ENCODE results near the gene FBN2.

The FBN2 gene

GRCh38 chr5:128498844-128499455, 39.1 kb downstream of the FBN2 start:
- no peak overlapping the region for H3K9ac ChIP-seq (ENCODE audit: low read depth, low read length)
- H3K4me3 ChIP-seq (ENCODE audit: low read length): no peak overlapping the region; the same call in 1 of the 2 replicates
- 0 out of 2 replicates have a peak, but pooled peaks cover 3% of the 10 kb centered on the region for H3K36me3 ChIP-seq (ENCODE audit: insufficient read depth, low read depth, low read length)
- peaks cover 11% of the 10 kb centered on the region; the same call in 1 of the 2 replicates for H3K9me3 ChIP-seq (ENCODE audit: insufficient read depth, low read depth, low read length)
- H3K4me1 ChIP-seq (ENCODE audit: insufficient read depth, low read length): peaks cover 20% of the 10 kb centered on the region; the same call in 1 of the 2 replicates
- no peak overlapping the region for H3K27ac ChIP-seq (ENCODE audit: low read length)
- H3K27me3 ChIP-seq (ENCODE audit: insufficient read depth, low read length): no peaks in the 10 kb centered on the region

- Histone ChIP-seq H3K9ac (ENCODE audit: low read depth, low read length) (no peak overlapping the region), H3K4me1 (ENCODE audit: insufficient read depth, low read length) (peaks cover 12% of the 10 kb centered on the region; the same call in 1 of the 2 replicates), H3K9me3 (ENCODE audit: insufficient read depth, low read depth, low read length) (no peaks in the 10 kb centered on the region), H3K36me3 (ENCODE audit: insufficient read depth, low read depth, low read length) (no peaks in the 10 kb centered on the region), H3K27ac (ENCODE audit: low read length) (no peak overlapping the region), H3K4me3 (ENCODE audit: low read length) (no peak overlapping the region), H3K27me3 (ENCODE audit: insufficient read depth, low read length) (no peaks in the 10 kb centered on the region)
Measured at GRCh38 chr5:128494516-128494915, 43.5 kb downstream of the FBN2 start.

GRCh38 chr5:128493657-128494329, 44.3 kb downstream of the FBN2 start:
- Histone ChIP-seq H3K27ac (ENCODE audit: low read length) (no peak overlapping the region), H3K9me3 (ENCODE audit: insufficient read depth, low read depth, low read length) (no peaks in the 10 kb centered on the region), H3K9ac (ENCODE audit: low read depth, low read length) (no peak overlapping the region), H3K36me3 (ENCODE audit: insufficient read depth, low read depth, low read length) (no peaks in the 10 kb centered on the region), H3K4me1 (ENCODE audit: insufficient read depth, low read length) (peaks cover 5% of the 10 kb centered on the region; the same call in 1 of the 2 replicates), H3K27me3 (ENCODE audit: insufficient read depth, low read length) (no peaks in the 10 kb centered on the region), H3K4me3 (ENCODE audit: low read length) (no peak overlapping the region)

- no peak overlapping the region for H3K4me3 ChIP-seq (ENCODE audit: low read length)
- H3K9ac ChIP-seq (ENCODE audit: low read depth, low read length): no peak overlapping the region
- H3K27ac ChIP-seq (ENCODE audit: low read length): no peak overlapping the region
- H3K27me3 ChIP-seq (ENCODE audit: insufficient read depth, low read length): no peaks in the 10 kb centered on the region
- H3K9me3 ChIP-seq (ENCODE audit: insufficient read depth, low read depth, low read length): no peaks in the 10 kb centered on the region
- H3K4me1 ChIP-seq (ENCODE audit: insufficient read depth, low read length): peaks cover 4% of the 10 kb centered on the region; the same call in 1 of the 2 replicates
- H3K36me3 ChIP-seq (ENCODE audit: insufficient read depth, low read depth, low read length): no peaks in the 10 kb centered on the region
Measured at GRCh38 chr5:128491291-128491690, 46.8 kb downstream of the FBN2 start.

GRCh38 chr5:128490761-128491160, 47.3 kb downstream of the FBN2 start:
- H3K4me1 ChIP-seq (ENCODE audit: insufficient read depth, low read length): peaks cover 4% of the 10 kb centered on the region; the same call in 1 of the 2 replicates
- H3K36me3 ChIP-seq (ENCODE audit: insufficient read depth, low read depth, low read length): no peaks in the 10 kb centered on the region
- no peak overlapping the region for H3K27ac ChIP-seq (ENCODE audit: low read length)
- no peaks in the 10 kb centered on the region for H3K27me3 ChIP-seq (ENCODE audit: insufficient read depth, low read length)
- no peak overlapping the region for H3K9ac ChIP-seq (ENCODE audit: low read depth, low read length)
- H3K9me3 ChIP-seq (ENCODE audit: insufficient read depth, low read depth, low read length): no peaks in the 10 kb centered on the region
- H3K4me3 ChIP-seq (ENCODE audit: low read length): no peak overlapping the region

- H3K9me3 ChIP-seq (ENCODE audit: insufficient read depth, low read depth, low read length): no peaks in the 10 kb centered on the region
- no peak overlapping the region for H3K4me3 ChIP-seq (ENCODE audit: low read length)
- no peaks in the 10 kb centered on the region for H3K36me3 ChIP-seq (ENCODE audit: insufficient read depth, low read depth, low read length)
- H3K4me1 ChIP-seq (ENCODE audit: insufficient read depth, low read length): no peaks in the 10 kb centered on the region
- H3K9ac ChIP-seq (ENCODE audit: low read depth, low read length): no peak overlapping the region
- H3K27ac ChIP-seq (ENCODE audit: low read length): no peak overlapping the region
- no peaks in the 10 kb centered on the region for H3K27me3 ChIP-seq (ENCODE audit: insufficient read depth, low read length)
Measured at GRCh38 chr5:128487041-128487440, 51.0 kb downstream of the FBN2 start.

- Histone ChIP-seq H3K4me1 (ENCODE audit: insufficient read depth, low read length) (no peaks in the 10 kb centered on the region), H3K9me3 (ENCODE audit: insufficient read depth, low read depth, low read length) (no peaks in the 10 kb centered on the region), H3K9ac (ENCODE audit: low read depth, low read length) (no peak overlapping the region), H3K27ac (ENCODE audit: low read length) (no peak overlapping the region), H3K27me3 (ENCODE audit: insufficient read depth, low read length) (no peaks in the 10 kb centered on the region), H3K4me3 (ENCODE audit: low read length) (no peak overlapping the region), H3K36me3 (ENCODE audit: insufficient read depth, low read depth, low read length) (no peaks in the 10 kb centered on the region)
Measured at GRCh38 chr5:128483738-128484137, 54.3 kb downstream of the FBN2 start.

GRCh38 chr5:128480906-128481633, 57.0 kb downstream of the FBN2 start:
- Histone ChIP-seq H3K36me3 (ENCODE audit: insufficient read depth, low read depth, low read length) (no peaks in the 10 kb centered on the region), H3K27me3 (ENCODE audit: insufficient read depth, low read length) (no peaks in the 10 kb centered on the region), H3K4me3 (ENCODE audit: low read length) (no peak overlapping the region), H3K27ac (ENCODE audit: low read length) (no peak overlapping the region), H3K9ac (ENCODE audit: low read depth, low read length) (no peak overlapping the region), H3K4me1 (ENCODE audit: insufficient read depth, low read length) (no peaks in the 10 kb centered on the region), H3K9me3 (ENCODE audit: insufficient read depth, low read depth, low read length) (no peaks in the 10 kb centered on the region)

- no peaks in the 10 kb centered on the region for H3K36me3 ChIP-seq (ENCODE audit: insufficient read depth, low read depth, low read length)
- H3K27ac ChIP-seq (ENCODE audit: low read length): no peak overlapping the region
- H3K9me3 ChIP-seq (ENCODE audit: insufficient read depth, low read depth, low read length): no peaks in the 10 kb centered on the region
- H3K27me3 ChIP-seq (ENCODE audit: insufficient read depth, low read length): no peaks in the 10 kb centered on the region
- H3K9ac ChIP-seq (ENCODE audit: low read depth, low read length): no peak overlapping the region
- H3K4me3 ChIP-seq (ENCODE audit: low read length): no peak overlapping the region
- no peaks in the 10 kb centered on the region for H3K4me1 ChIP-seq (ENCODE audit: insufficient read depth, low read length)
Measured at GRCh38 chr5:128480158-128480557, 57.9 kb downstream of the FBN2 start.

- Histone ChIP-seq H3K4me3 (ENCODE audit: low read length) (no peak overlapping the region), H3K27me3 (ENCODE audit: insufficient read depth, low read length) (no peaks in the 10 kb centered on the region), H3K4me1 (ENCODE audit: insufficient read depth, low read length) (no peaks in the 10 kb centered on the region), H3K9me3 (ENCODE audit: insufficient read depth, low read depth, low read length) (no peaks in the 10 kb centered on the region), H3K9ac (ENCODE audit: low read depth, low read length) (no peak overlapping the region), H3K27ac (ENCODE audit: low read length) (no peak overlapping the region), H3K36me3 (ENCODE audit: insufficient read depth, low read depth, low read length) (no peaks in the 10 kb centered on the region)
Measured at GRCh38 chr5:128478386-128479368, 59.4 kb downstream of the FBN2 start.

GRCh38 chr5:128477944-128478343, 60.1 kb downstream of the FBN2 start:
- H3K4me3 ChIP-seq (ENCODE audit: low read length): no peak overlapping the region
- no peaks in the 10 kb centered on the region for H3K4me1 ChIP-seq (ENCODE audit: insufficient read depth, low read length)
- H3K27ac ChIP-seq (ENCODE audit: low read length): no peak overlapping the region
- no peaks in the 10 kb centered on the region for H3K27me3 ChIP-seq (ENCODE audit: insufficient read depth, low read length)
- H3K9me3 ChIP-seq (ENCODE audit: insufficient read depth, low read depth, low read length): no peaks in the 10 kb centered on the region
- no peaks in the 10 kb centered on the region for H3K36me3 ChIP-seq (ENCODE audit: insufficient read depth, low read depth, low read length)
- H3K9ac ChIP-seq (ENCODE audit: low read depth, low read length): no peak overlapping the region
